ENCODE measurements around the gene ACTMAP. TPM values are rescaled to one million over a fixed set of nuclear protein-coding genes. Genes with fewer than 3 reads are reported as not detected.

Gene ACTMAP
- total and polyA plus RNA-seq, 2 of the 13 experiments (the other 11 are each of a cell fraction or from before 2014, with no cell fraction given): 2.2 to 7.9 TPM

DNA sequence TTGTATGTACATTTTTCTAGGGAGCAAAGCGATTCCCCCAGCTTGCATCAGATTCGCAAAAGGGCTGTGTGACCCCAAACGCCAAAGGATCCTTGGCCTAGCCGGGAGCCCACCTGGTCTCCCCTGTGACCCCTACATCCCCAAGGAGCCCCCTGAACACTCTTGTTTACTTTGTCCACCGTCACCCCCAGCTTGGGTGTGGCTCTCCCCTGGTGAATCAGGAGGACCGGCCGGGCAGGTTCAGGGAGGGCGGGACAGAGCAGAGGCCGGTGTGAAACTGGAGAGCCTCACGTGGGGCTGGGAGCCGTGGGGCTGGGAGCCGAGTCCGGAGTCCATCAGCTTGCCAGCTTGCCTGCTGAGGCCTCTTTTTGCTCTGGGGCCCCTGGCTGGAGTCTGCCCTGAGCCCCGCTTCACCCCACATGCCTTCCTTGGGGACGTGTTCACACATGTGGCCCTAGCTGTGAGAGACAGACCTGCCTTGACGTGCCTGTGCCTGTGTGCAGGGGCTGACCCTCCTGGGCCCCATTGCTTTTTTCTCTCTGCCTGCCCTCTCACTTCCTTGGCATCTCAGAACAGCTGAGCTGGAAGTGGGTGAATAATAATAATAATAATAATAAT lies 31.4 kb downstream of the ACTMAP start (continued):
- TF ChIP-seq, protein P1, sequence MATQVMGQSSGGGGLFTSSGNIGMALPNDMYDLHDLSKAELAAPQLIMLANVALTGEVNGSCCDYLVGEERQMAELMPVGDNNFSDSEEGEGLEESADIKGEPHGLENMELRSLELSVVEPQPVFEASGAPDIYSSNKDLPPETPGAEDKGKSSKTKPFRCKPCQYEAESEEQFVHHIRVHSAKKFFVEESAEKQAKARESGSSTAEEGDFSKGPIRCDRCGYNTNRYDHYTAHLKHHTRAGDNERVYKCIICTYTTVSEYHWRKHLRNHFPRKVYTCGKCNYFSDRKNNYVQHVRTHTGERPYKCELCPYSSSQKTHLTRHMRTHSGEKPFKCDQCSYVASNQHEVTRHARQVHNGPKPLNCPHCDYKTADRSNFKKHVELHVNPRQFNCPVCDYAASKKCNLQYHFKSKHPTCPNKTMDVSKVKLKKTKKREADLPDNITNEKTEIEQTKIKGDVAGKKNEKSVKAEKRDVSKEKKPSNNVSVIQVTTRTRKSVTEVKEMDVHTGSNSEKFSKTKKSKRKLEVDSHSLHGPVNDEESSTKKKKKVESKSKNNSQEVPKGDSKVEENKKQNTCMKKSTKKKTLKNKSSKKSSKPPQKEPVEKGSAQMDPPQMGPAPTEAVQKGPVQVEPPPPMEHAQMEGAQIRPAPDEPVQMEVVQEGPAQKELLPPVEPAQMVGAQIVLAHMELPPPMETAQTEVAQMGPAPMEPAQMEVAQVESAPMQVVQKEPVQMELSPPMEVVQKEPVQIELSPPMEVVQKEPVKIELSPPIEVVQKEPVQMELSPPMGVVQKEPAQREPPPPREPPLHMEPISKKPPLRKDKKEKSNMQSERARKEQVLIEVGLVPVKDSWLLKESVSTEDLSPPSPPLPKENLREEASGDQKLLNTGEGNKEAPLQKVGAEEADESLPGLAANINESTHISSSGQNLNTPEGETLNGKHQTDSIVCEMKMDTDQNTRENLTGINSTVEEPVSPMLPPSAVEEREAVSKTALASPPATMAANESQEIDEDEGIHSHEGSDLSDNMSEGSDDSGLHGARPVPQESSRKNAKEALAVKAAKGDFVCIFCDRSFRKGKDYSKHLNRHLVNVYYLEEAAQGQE (IDR thresholded peaks at IDR 0.05; ENCODE audit: borderline replicate concordance in 1 of 2, low read depth in 1 of 2, low read length in 2 of 2): no peak; a peak in 1 of 4 replicates
- no peak; the same call in 1 of the 2 replicates for TF ChIP-seq ZNF558 (CRISPR knock-in tag; IDR thresholded peaks at IDR 0.05; ENCODE audit: borderline replicate concordance)
- no peak for TF ChIP-seq AKAP8 (CRISPR knock-in tag; IDR thresholded peaks at IDR 0.05)
- TF ChIP-seq NR1H2 (CRISPR knock-in tag; IDR thresholded peaks at IDR 0.05; ENCODE audit: borderline replicate concordance, low read depth): no peak
- TF ChIP-seq PHF5A (CRISPR knock-in tag; IDR thresholded peaks at IDR 0.05; ENCODE audit: low read depth, unreplicated experiment): no peak
- peak; percentile 85; the same call in 1 of the 2 replicates for TF ChIP-seq DMAP1 (CRISPR knock-in tag; IDR thresholded peaks at IDR 0.05)
- TF ChIP-seq, protein P2, sequence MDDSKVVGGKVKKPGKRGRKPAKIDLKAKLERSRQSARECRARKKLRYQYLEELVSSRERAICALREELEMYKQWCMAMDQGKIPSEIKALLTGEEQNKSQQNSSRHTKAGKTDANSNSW (CRISPR knock-in tag; IDR thresholded peaks at IDR 0.05; ENCODE audit: borderline replicate concordance): no peak
- TF ChIP-seq PLRG1 (conservative IDR thresholded peaks at IDR 0.05): no peak
- peak; percentile 66 for TF ChIP-seq AGO1 (IDR thresholded peaks at IDR 0.05; ENCODE audit: low read depth, low read length, poor library complexity, severe bottlenecking)
- TF ChIP-seq MIXL1 (CRISPR knock-in tag; IDR thresholded peaks at IDR 0.05): no peak
- TF ChIP-seq ZNF142 (CRISPR knock-in tag; IDR thresholded peaks at IDR 0.05): no peak
- TF ChIP-seq ZNF646 (CRISPR knock-in tag; IDR thresholded peaks at IDR 0.05): no peak
- TF ChIP-seq CREB1 (IDR thresholded peaks at IDR 0.05): no peak
- TF ChIP-seq CREB1 (CRISPR knock-in tag; IDR thresholded peaks at IDR 0.05): no peak
